SK-N-SH (cell line): ENCODE data around the gene ZNF608. TPM values are rescaled to one million over a fixed set of nuclear protein-coding genes. Genes with fewer than 3 reads are reported as not detected.

Experiments
- CTCF ChIA-PET: fragments of 300-600, 350-600 bp; formaldehyde crosslinking; extraction: SDS; loops from one replicate; lab custom pipeline; 2021; lab: Yijun Ruan, JAX
- POLR2A ChIA-PET: fragments of 350-600 bp; sonication (Branson Sonifier 250); formaldehyde crosslinking; extraction: SDS; loops from one replicate; lab custom pipeline; 2020; ENCODE audit warnings: antibody characterized with exemption, inconsistent platforms; lab: Yijun Ruan, JAX
- DNase-seq: peaks from one replicate; pipeline ENCODE4 v3.0.0; 2012
- H2AFZ ChIP-seq: fragments of 200-600 bp; sonication (generic); 2 replicates; pipeline ENCODE4 v1.8.1; 2016; ENCODE audit warnings: antibody characterized with exemption, mild to moderate bottlenecking, low read depth
- H3F3A ChIP-seq: fragments of 200-600 bp; sonication (generic); replicated peaks from 2 replicates; pipeline ENCODE3; 2016; ENCODE audit warnings: antibody characterized with exemption, mild to moderate bottlenecking; ENCODE audit not compliant: insufficient read depth
- H3K27ac ChIP-seq, 2 experiments: fragments of 200-500 bp in 1 of 2; fragments of 200-600 bp in 1 of 2; sonication (Bioruptor generic) in 1 of 2; sonication (generic), shearing (Covaris generic) in 1 of 2; 2 replicates each; pipeline versions ENCODE4 v1.5.1 to v1.6.1; 2014 to 2016; ENCODE audit warnings: low read depth in 2 of 2, inconsistent platforms in 1 of 2, low read length in 1 of 2, mild to moderate bottlenecking in 1 of 2, mixed read lengths in 1 of 2
- H3K27me3 ChIP-seq: fragments of 200-600 bp; sonication (generic), shearing (Covaris generic); 2 replicates; pipeline ENCODE4 v1.6.1; 2016; ENCODE audit warnings: mixed run types; ENCODE audit not compliant: insufficient read depth
- H3K36me3 ChIP-seq, 2 experiments: fragments of 200-500 bp in 1 of 2; fragments of 200-600 bp in 1 of 2; sonication (Bioruptor generic) in 1 of 2; sonication (generic) in 1 of 2; replicated peaks in 1 of 2; 2 replicates each; pipeline versions ENCODE3 to v1.5.1; 2014 to 2016; ENCODE audit warnings: low read length in 1 of 2, mild to moderate bottlenecking in 1 of 2; ENCODE audit not compliant: insufficient read depth in 2 of 2, control insufficient read depth in 1 of 2
- H3K4me1 ChIP-seq, 2 experiments: fragments of 200-500 bp in 1 of 2; fragments of 200-600 bp in 1 of 2; sonication (Bioruptor generic) in 1 of 2; sonication (generic), shearing (Covaris generic) in 1 of 2; 2 replicates each; pipeline versions ENCODE4 v1.5.1 to v1.6.1; 2014 to 2016; ENCODE audit warnings: low read depth in 1 of 2, low read length in 1 of 2, mixed run types in 1 of 2; ENCODE audit not compliant: insufficient read depth in 2 of 2, control insufficient read depth in 1 of 2
- H3K4me2 ChIP-seq: fragments of 200-600 bp; sonication (generic), shearing (Covaris generic); 2 replicates; pipeline ENCODE4 v1.6.1; 2017; ENCODE audit warnings: mixed run types
- H3K4me3 ChIP-seq, 2 experiments: fragments of 200-500 bp in 1 of 2; fragments of 200-600 bp in 1 of 2; sonication (Bioruptor generic) in 1 of 2; sonication (generic), shearing (Covaris generic) in 1 of 2; 2 replicates each; pipeline versions ENCODE4 v1.5.1 to v1.8.1; 2014 to 2016; ENCODE audit warnings: low read depth in 2 of 2, inconsistent platforms in 1 of 2, low read length in 1 of 2, mild to moderate bottlenecking in 1 of 2, mixed read lengths in 1 of 2, moderate library complexity in 1 of 2
- H3K79me2 ChIP-seq: fragments of 200-600 bp; sonication (generic); 2 replicates; pipeline ENCODE4 v1.8.1; 2017; ENCODE audit warnings: mild to moderate bottlenecking; ENCODE audit not compliant: insufficient read depth
- H3K9ac ChIP-seq: fragments of 200-600 bp; sonication (generic); 2 replicates; pipeline ENCODE4 v1.6.1; 2017; ENCODE audit warnings: mixed run types
- H3K9me2 ChIP-seq: fragments of 200-600 bp; sonication (generic); 2 replicates; pipeline ENCODE4 v1.6.1; 2017; ENCODE audit warnings: mixed run types
- H3K9me3 ChIP-seq: fragments of 200-600 bp; sonication (generic); 2 replicates; pipeline ENCODE4 v1.6.1; 2017; ENCODE audit warnings: mixed run types, mild to moderate bottlenecking, moderate library complexity
- H4K20me1 ChIP-seq: fragments of 200-600 bp; sonication (generic); 2 replicates; pipeline ENCODE4 v1.6.1; 2017; ENCODE audit warnings: mild to moderate bottlenecking, mixed run types; ENCODE audit not compliant: insufficient read depth
- EP300 ChIP-seq, 2 experiments: IDR thresholded peaks; 2 replicates each; pipeline versions ENCODE4 v1.4.0 to v1.6.1; 2012; ENCODE audit warnings: borderline replicate concordance in 1 of 2, low read depth in 1 of 2, low read length in 1 of 2
- EZH2phosphoT487 ChIP-seq: fragments of 200-600 bp; sonication (generic); IDR thresholded peaks from 2 replicates; pipeline ENCODE4 v1.6.1; 2017; ENCODE audit warnings: low read depth, mixed run types, mild to moderate bottlenecking, antibody characterized with exemption, moderate library complexity, borderline replicate concordance
- FOXM1 ChIP-seq: IDR thresholded peaks from 2 replicates; pipeline ENCODE4 v1.4.0; 2012; ENCODE audit warnings: low read depth, mild to moderate bottlenecking
- GABPA ChIP-seq: IDR thresholded peaks from 2 replicates; pipeline ENCODE4 v1.4.0; 2012; ENCODE audit warnings: low read depth, mild to moderate bottlenecking
- GATA2 ChIP-seq: sonication (generic); formaldehyde crosslinking; IDR thresholded peaks from 2 replicates; pipeline ENCODE4 v1.5.0; 2020; ENCODE audit warnings: mild to moderate bottlenecking, missing genetic modification reagents
- NFIC ChIP-seq: IDR thresholded peaks from 2 replicates; pipeline ENCODE4 v1.4.0; 2012; ENCODE audit warnings: borderline replicate concordance
- NRF1 ChIP-seq: IDR thresholded peaks from 2 replicates; pipeline ENCODE4 v1.6.1; 2012; ENCODE audit warnings: low read depth, mild to moderate bottlenecking, low read length
- RAD21 ChIP-seq: IDR thresholded peaks from 2 replicates; pipeline ENCODE4 v1.6.1; 2012; ENCODE audit warnings: mild to moderate bottlenecking, low read length
- RCOR1 ChIP-seq: fragments of 150-350 bp; IDR thresholded peaks from 2 replicates; pipeline ENCODE4 v1.6.1; 2017; ENCODE audit warnings: antibody characterized with exemption, low read length
- RFX5 ChIP-seq: IDR thresholded peaks from 2 replicates; pipeline ENCODE4 v1.6.1; 2012; ENCODE audit warnings: mild to moderate bottlenecking, improper control_type of control experiment, low read length
- RXRA ChIP-seq: IDR thresholded peaks from 2 replicates; pipeline ENCODE4 v1.4.0; 2012; ENCODE audit warnings: low read depth, mild to moderate bottlenecking, borderline replicate concordance
- TCF12 ChIP-seq: IDR thresholded peaks from 2 replicates; pipeline ENCODE4 v1.4.0; 2012
- TEAD4 ChIP-seq: IDR thresholded peaks from 2 replicates; pipeline ENCODE4 v1.4.0; 2012; ENCODE audit warnings: mild to moderate bottlenecking, borderline replicate concordance; ENCODE audit not compliant: insufficient read depth
- WGBS: methylation state at CpG from one replicate; pipeline ENCODE4 v1.1.6; 2017; ENCODE audit warnings: low lambda C conversion rate; 5-methylcytosine and 5-hydroxymethylcytosine counted together
- polyA plus RNA-seq, 3 experiments: library from polyadenylated mRNA; depleted of rRNA; stranded (reverse); fragments of >200 nt; gene quantifications; 2 replicates each; pipeline ENCODE4 v1.2.3, GENCODE V29; 2012
- TF ChIP-seq, protein P1 (sequence below): IDR thresholded peaks from 2 replicates; pipeline ENCODE4 v1.4.0; 2012; ENCODE audit warnings: low read depth, borderline replicate concordance

Gene ZNF608
- polyA plus RNA-seq, 1 of the 3 experiments (the other 2 are of a cell fraction), result 4.9 TPM

DNA sequence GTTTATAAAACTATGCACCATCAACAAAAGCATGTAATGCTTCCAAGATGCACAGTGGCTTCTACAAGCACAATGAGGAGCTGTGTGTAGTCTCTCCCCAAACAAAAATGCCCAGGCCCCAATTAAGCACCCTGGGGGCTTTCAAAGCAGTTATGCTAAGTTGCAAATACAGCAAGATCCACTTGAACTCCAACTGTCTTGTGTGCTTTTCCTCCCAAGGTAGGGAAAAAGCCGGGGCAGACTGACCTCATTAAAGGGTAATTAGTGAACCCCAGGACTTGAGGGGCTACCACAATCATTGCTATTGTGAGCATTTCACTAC is 13.1 kb downstream of the ZNF608 start:
- Histone ChIP-seq H3K27ac (no peak overlapping the region), H3F3A (no peaks in the 10 kb centered on the region), H3K36me3 (no peaks in the 10 kb centered on the region), H4K20me1 (no peaks in the 10 kb centered on the region), H3K9me3 (no peaks in the 10 kb centered on the region), H3K79me2 (no peaks in the 10 kb centered on the region; the same call in 1 of the 2 replicates), H3K27me3 (no peaks in the 10 kb centered on the region), H3K4me2 (no peak overlapping the region), H3K4me1 (peaks cover 11 to 36% of the 10 kb centered on the region in 2 experiments; a peak in 3 of 4 replicates), H3K4me3 (no peak overlapping the region), H2AFZ (no peak overlapping the region), H3K9me2 (no peaks in the 10 kb centered on the region)
- DNase-seq, result no peak
- POLR2A ChIA-PET, result interaction anchor here (1.0 kb wide), 1 partner anchor 15 kb away, joined by 3 read pairs; no protein-coding TSS in a partner anchor
- TF ChIP-seq NRF1 (no peak), GATA2 (CRISPR knock-in tag) (no peak), NFIC (no peak)
- TF ChIP-seq, all 33 proteins: peak for 0
- 100% methylated on average over 1 of the region's 1 CpG for whole genome bisulfite sequencing
- CTCF ChIA-PET, result interaction anchor here (1.3 kb wide), 1 partner anchor 63 kb away, joined by 3 read pairs; no protein-coding TSS in a partner anchor
- H3K9ac ChIP-seq, result no peak overlapping the region

DNA sequence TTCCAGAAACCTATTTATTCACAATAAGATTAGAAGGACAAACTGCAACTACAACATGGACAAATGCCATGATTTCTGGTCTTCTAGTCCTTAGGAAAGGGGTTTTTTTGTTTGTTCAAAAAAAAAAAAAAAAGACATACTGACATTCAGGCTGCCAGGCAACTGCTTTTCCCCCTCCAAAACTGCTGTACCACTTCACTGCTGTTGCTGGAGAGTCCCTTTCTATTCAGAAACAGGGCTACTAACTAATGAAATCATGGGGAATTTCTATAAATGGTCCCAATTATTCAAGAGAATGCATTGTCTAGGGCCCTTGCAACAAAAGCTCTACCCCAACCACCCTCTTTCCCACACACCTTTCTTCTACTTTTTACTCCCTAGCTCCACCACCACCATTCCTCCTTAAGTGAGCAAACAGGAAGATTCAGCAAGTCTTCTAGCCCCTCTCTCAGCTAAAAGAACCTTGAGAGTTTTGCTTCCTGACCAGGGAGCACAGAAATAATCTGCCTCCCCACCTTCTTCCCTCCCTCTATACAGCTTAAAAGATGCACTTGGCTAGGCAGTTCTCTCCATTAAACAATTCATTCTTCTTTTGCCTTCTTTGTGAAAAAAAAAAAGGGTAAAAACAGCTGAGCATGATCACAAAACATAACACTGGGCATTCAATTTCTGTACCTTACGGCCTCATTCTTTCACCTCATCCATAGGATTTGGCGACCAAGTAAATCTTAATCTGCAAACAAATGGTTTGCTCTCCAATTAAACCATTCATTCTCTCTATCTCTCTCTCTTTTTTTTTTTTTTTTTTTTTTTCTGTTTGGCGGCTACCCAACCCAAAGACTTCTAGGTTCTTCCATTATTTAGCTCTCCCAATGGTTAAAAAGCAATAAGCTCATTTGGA is 13.8 kb downstream of the ZNF608 start:
- no peak overlapping the region for H3K27ac ChIP-seq
- no peak for DNase-seq
- no peaks in the 10 kb centered on the region for H3K36me3 ChIP-seq
- no peak overlapping the region for H3K4me3 ChIP-seq
- H3K79me2 ChIP-seq, result no peaks in the 10 kb centered on the region; the same call in 1 of the 2 replicates
- H3K9me3 ChIP-seq, result no peaks in the 10 kb centered on the region
- ChIA-PET CTCF (interaction anchor here (1.3 to 1.5 kb wide), 2 partner anchors 10 to 62 kb away, joined by 3 to 6 read pairs; no protein-coding TSS in a partner anchor), POLR2A (interaction anchor here (1.0 kb wide), 1 partner anchor 16 kb away, joined by 3 read pairs; no protein-coding TSS in a partner anchor)
- TF ChIP-seq RXRA (no peak), TCF12 (no peak), RAD21 (no peak), FOXM1 (no peak), EP300 (IDR thresholded peaks at IDR 0.05; ENCODE audit: borderline replicate concordance in 1 of 2, low read depth in 1 of 2, low read length in 1 of 2) (no peak), EZH2phosphoT487 (no peak), NFIC (no peak), GATA2 (CRISPR knock-in tag) (no peak), RCOR1 (no peak), GABPA (no peak), TEAD4 (no peak), NRF1 (no peak), RFX5 (no peak)
- TF ChIP-seq, protein P1, sequence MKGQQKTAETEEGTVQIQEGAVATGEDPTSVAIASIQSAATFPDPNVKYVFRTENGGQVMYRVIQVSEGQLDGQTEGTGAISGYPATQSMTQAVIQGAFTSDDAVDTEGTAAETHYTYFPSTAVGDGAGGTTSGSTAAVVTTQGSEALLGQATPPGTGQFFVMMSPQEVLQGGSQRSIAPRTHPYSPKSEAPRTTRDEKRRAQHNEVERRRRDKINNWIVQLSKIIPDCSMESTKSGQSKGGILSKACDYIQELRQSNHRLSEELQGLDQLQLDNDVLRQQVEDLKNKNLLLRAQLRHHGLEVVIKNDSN, result no peak
- H3K9me2 ChIP-seq, result no peaks in the 10 kb centered on the region
- H3K4me2 ChIP-seq, result no peak overlapping the region
- 95% methylated on average over 3 of the region's 3 CpGs for WGBS
- no peak overlapping the region for H3K9ac ChIP-seq
- H3F3A ChIP-seq, result no peaks in the 10 kb centered on the region
- peaks cover 11 to 30% of the 10 kb centered on the region in 2 experiments; a peak in 3 of 4 replicates for H3K4me1 ChIP-seq
- no peak overlapping the region for H2AFZ ChIP-seq
- no peaks in the 10 kb centered on the region for H3K27me3 ChIP-seq
- no peaks in the 10 kb centered on the region for H4K20me1 ChIP-seq
